IPS DF 6.9 (cell line): ENCODE measurements around the gene PLA2G2F.

ENCODE experiments used
- DNase-seq: peaks from one replicate; pipeline ENCODE4 v3.0.0-alpha.2; 2013; ENCODE audit warnings: low read depth, low spot score
- H3K27ac ChIP-seq: one replicate; pipeline ENCODE4 v1.5.1; 2013; ENCODE audit warnings: low read length, control low read depth
- H3K27me3 ChIP-seq: 2 replicates; pipeline ENCODE4 v1.6.1; 2013; ENCODE audit warnings: mild to moderate bottlenecking, low read length; ENCODE audit not compliant: control insufficient read depth, insufficient read depth
- H3K36me3 ChIP-seq: 2 replicates; pipeline ENCODE4 v1.6.1; 2013; ENCODE audit warnings: low read length; ENCODE audit not compliant: control insufficient read depth, insufficient read depth
- H3K4me1 ChIP-seq: 2 replicates; pipeline ENCODE4 v1.6.1; 2013; ENCODE audit warnings: low read length; ENCODE audit not compliant: control insufficient read depth, insufficient read depth
- H3K4me3 ChIP-seq: 2 replicates; pipeline ENCODE4 v1.5.1; 2013; ENCODE audit warnings: mild to moderate bottlenecking, low read length
- H3K9me3 ChIP-seq: 2 replicates; pipeline ENCODE4 v1.6.1; 2013; ENCODE audit warnings: low read length, inconsistent platforms; ENCODE audit not compliant: control insufficient read depth, insufficient read depth
- WGBS: extraction: QIAGEN DNeasy Blood & Tissue Kit; methylation state at CpG from one replicate; pipeline ENCODE4 v1.1.7; 2013; ENCODE audit warnings: mixed read lengths, missing lambda C conversion rate; ENCODE audit not compliant: insufficient read length, insufficient coverage; 5-methylcytosine and 5-hydroxymethylcytosine counted together

PLA2G2F gene, protein sequence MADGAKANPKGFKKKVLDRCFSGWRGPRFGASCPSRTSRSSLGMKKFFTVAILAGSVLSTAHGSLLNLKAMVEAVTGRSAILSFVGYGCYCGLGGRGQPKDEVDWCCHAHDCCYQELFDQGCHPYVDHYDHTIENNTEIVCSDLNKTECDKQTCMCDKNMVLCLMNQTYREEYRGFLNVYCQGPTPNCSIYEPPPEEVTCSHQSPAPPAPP

DNA sequence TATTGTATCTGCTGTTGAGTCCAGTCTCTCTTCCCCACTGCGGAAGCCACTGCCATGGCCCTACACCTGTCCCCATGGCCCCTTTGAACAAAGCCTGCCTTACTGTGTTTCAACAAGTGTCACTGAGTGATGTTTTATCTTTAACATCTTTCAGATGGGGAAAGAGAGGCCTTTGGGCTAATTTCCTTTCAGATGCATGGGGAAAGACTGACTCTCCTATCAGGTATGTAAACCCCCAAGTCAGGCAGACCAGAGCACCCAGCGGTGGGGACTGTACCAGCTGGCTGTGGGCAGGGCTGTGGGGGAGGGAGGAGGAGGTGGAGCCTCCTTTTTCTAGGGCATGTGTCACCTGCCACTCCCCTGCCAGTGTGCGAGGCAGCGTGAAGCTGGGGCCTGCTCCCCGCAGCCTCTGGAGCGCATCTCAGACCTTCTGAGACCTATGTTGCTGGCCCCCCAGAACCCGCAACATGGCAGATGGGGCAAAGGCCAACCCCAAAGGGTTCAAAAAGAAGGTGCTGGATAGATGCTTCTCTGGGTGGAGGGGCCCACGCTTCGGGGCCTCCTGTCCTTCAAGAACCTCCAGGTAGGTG is at the start of gene PLA2G2F:
Gene PLA2G2F, plus strand, starts transcription at position 363 of the 590 bp plus-strand sequence. Its CDS starts 105 bp downstream, at position 468.
- H3K27ac ChIP-seq, result no peak within 1 kb of the TSS
- DNase-seq, result no peak
- no peaks in the 10 kb centered on the region for H3K36me3 ChIP-seq
- no CpG with 5 or more reads among the region's 9 CpGs for WGBS
- H3K4me1 ChIP-seq, result no peaks in the 10 kb centered on the region
- H3K9me3 ChIP-seq, result no peaks in the 10 kb centered on the region
- H3K4me3 ChIP-seq, result no peak within 1 kb of the TSS
- H3K27me3 ChIP-seq, result no peaks in the 10 kb centered on the region

DNA sequence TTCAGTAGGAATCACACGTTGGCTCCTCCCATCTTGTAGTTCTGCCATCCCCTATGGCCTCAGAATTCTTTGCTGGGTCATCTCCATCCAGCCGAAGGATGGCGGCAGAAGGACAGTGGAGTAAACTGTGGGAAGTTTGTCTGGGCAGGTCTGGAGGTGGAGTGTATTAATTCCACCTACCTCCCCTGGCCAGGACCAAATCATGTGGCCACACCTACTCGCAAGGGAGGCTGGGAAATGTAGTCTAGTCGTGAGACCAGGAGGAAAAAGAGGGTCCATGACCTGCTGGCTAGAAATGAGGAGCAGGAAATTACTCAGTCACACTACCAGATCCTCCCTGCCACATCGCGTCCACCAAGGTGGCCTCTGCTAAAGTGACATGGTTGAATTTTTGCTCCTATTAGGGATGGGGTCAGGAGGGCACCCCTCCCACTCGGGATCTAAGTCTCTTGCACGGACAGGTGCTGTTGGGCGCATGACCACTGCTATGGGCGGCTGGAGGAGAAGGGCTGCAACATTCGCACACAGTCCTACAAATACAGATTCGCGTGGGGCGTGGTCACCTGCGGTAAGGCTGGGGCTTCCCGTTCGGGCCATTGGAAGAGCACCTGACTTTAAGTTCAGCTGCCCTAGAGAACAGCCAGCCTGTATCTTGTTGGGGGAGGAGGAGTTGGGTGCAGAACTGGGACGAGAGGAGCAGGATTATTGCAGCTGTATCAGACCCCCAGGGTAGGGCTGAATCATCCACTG is 49.6 kb upstream of the PLA2G2F start:
- no peaks in the 10 kb centered on the region for H3K9me3 ChIP-seq
- H3K4me3 ChIP-seq, result no peak overlapping the region
- no peak for DNase-seq
- no peak overlapping the region for H3K27ac ChIP-seq
- H3K4me1 ChIP-seq, result no peaks in the 10 kb centered on the region
- H3K36me3 ChIP-seq, result no peaks in the 10 kb centered on the region
- no peaks in the 10 kb centered on the region for H3K27me3 ChIP-seq
- WGBS, result no CpG with 5 or more reads among the region's 19 CpGs

DNA sequence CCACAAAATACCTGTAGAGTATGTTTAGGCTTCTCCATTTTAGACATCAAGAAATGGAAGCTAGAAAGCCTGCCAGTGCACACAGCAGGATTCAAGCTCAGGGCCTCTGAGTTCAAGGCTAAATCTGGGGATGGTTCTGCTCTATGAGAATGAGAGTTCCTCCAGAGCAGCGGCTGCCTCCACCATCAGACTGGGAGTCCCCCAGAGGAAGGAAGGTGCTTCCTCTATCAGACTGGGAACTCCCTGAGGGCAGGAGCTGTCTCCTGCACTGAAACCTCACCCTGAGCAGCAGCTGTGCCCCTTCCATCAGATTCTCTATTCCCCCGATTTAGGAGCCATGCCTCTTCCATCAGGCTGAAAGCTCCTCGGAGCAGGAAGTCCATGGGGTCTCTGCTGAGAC is 49.0 kb upstream of the PLA2G2F start:
- DNase-seq, result no peak
- no peaks in the 10 kb centered on the region for H3K36me3 ChIP-seq
- no peak overlapping the region for H3K4me3 ChIP-seq
- H3K4me1 ChIP-seq, result no peaks in the 10 kb centered on the region
- H3K27ac ChIP-seq, result no peak overlapping the region
- no CpG with 5 or more reads among the region's 3 CpGs for WGBS
- no peaks in the 10 kb centered on the region for H3K27me3 ChIP-seq
- no peaks in the 10 kb centered on the region for H3K9me3 ChIP-seq

DNA sequence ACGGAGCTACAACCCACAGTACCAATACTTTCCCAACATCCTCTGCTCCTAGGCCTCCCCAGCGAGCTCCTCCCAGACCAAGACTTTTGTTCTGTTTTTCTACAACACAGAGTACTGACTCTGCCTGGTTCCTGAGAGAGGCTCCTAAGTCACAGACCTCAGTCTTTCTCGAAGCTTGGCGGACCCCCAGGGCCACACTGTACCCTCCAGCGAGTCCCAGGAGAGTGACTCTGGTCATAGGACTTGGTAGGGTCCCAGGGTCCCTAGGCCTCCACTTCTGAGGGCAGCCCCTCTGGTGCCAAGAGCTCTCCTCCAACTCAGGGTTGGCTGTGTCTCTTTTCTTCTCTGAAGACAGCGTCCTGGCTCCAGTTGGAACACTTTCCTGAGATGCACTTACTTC is 48.5 kb upstream of the PLA2G2F start:
- WGBS, result no CpG with 5 or more reads among the region's 6 CpGs
- Histone ChIP-seq H3K9me3 (no peaks in the 10 kb centered on the region; the same call in 1 of the 2 replicates), H3K27ac (no peak overlapping the region)

DNA sequence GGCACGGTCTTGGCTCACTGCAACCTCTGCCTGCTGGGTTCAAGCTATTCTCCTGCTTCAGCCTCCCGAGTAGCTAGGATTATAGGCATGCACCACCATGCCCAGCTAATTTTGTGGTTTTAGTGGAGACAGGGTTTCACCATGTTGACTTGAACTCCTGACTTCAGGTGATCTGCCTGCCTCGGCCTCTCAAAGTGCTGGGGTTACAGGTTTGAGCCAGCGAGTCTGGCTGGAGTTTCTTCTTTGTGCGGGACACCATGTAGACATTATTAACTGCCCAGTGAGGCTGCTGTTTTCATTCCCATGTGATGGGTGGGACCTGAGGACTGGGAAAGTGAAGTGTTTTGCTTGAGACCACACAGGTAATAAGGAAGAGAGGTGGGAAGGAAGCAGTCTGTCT is 45.8 kb upstream of the PLA2G2F start:
- DNase-seq, result no peak
- Histone ChIP-seq H3K4me3 (no peak overlapping the region), H3K27ac (no peak overlapping the region), H3K27me3 (no peaks in the 10 kb centered on the region), H3K4me1 (no peaks in the 10 kb centered on the region), H3K36me3 (no peaks in the 10 kb centered on the region), H3K9me3 (peaks cover 6% of the 10 kb centered on the region)
- WGBS, result no CpG with 5 or more reads among the region's 5 CpGs

More for the DNA sequence above, 48.5 kb upstream of the PLA2G2F start:
- DNase-seq, result no peak
- H3K27me3 ChIP-seq, result no peaks in the 10 kb centered on the region
- no peaks in the 10 kb centered on the region for H3K4me1 ChIP-seq
- no peaks in the 10 kb centered on the region for H3K36me3 ChIP-seq
- no peak overlapping the region for H3K4me3 ChIP-seq

DNA sequence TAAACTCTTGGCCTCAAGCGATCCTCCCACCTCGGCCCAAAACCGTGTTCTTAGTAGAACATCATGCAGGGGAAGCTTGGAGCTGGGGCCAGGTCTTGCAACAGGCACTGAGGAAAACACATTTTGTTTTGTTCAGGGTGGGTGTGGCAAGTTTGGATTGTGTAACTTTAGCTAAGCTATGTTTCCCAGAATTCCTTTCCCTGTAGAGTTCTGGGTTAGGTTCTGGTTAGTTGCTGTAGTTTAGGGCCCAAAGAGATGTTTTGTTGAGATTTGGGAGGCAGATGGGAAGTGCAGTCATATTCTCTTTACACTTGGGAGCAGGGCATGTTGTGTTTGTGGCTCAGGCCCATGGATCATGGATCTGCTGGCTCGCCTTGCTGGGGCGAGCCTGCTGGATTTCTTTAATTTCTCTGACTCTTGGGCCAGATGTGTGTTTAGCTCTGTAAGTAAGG is 45.2 kb upstream of the PLA2G2F start:
- H3K27me3 ChIP-seq, result no peaks in the 10 kb centered on the region
- DNase-seq, result no peak
- no CpG with 5 or more reads among the region's 5 CpGs for WGBS
- no peak overlapping the region for H3K27ac ChIP-seq
- no peaks in the 10 kb centered on the region for H3K36me3 ChIP-seq
- H3K4me3 ChIP-seq, result no peak overlapping the region
- H3K4me1 ChIP-seq, result no peaks in the 10 kb centered on the region
- H3K9me3 ChIP-seq, result peaks cover 6% of the 10 kb centered on the region

DNA sequence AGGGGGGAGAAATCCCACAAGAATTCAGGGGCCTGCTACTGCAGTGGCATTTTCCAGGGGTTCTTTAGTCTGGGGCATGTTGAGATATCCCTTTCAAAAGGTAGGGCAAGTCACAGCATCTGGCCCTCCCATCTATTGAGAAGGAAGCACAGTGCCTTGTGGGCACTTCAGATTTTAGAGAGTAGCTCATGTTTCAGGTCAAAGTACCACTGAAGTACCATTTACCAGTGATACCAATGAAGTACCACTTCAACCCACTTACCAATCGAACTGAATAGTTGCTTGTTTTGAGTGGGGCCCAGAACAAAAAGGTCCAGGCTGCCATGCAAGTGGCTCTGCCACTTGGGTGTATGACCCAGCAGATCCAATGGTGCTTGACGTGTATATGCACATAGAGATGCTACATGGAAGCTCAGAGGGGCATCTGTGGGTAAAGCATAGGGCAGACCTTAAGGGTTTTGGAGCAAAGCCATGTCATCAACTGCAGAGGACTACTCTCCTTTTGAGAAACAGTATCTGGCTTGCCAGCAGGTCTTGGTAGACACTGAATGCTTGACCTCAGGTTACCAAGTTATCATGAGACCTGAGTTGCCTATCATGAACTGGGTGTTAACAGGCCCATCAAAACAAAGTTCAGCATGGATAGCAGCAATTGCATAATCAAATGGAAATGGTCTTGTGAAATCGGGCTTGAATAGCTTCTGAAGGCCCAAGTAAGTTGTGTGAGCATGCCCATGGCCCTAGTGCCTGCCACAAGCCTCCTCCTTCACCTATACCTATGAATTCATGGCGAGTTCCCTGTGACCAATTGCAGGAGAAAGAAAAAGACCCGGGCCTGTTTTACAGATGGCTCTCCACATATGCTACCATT is 43.3 kb upstream of the PLA2G2F start:
- peaks cover 6% of the 10 kb centered on the region for H3K9me3 ChIP-seq
- WGBS, result no CpG with 5 or more reads among the region's 5 CpGs
- no peak for DNase-seq
- no peaks in the 10 kb centered on the region for H3K27me3 ChIP-seq
- H3K4me3 ChIP-seq, result no peak overlapping the region
- H3K27ac ChIP-seq, result no peak overlapping the region
- H3K36me3 ChIP-seq, result no peaks in the 10 kb centered on the region
- peaks cover 2% of the 10 kb centered on the region; the same call in 1 of the 2 replicates for H3K4me1 ChIP-seq

DNA sequence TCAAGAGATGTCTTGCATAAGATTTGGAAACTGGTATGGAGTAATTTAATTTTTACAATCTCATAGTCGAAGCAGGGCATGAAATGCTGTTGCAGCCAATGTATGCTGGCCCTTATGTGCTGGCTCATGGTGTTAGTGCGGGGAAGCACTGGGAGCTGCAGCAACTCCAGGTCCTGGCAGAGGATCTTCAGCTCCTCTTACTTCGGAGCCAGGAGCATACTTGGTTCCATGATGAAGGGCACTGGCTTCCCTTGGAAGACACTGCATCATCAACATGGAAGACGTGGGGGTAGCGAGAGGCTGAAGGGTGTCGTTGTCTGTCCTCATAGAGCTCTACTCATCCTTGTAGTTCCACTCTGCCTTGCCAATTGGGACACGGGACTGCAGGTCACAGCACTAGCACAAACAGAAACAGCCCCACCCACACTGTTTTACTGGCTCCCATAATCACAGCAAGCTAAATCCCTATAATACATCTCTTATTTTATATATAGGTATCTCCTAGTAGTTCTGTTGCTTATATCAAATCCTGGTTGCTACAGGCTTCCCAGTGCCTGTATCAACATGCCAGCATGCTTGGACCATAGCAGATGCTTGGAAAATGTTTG is 42.2 kb upstream of the PLA2G2F start:
- Histone ChIP-seq H3K27me3 (no peaks in the 10 kb centered on the region), H3K4me3 (no peak overlapping the region), H3K27ac (no peak overlapping the region), H3K36me3 (no peaks in the 10 kb centered on the region), H3K4me1 (peaks cover 2% of the 10 kb centered on the region; the same call in 1 of the 2 replicates), H3K9me3 (peaks cover 6% of the 10 kb centered on the region)
- WGBS, result no CpG with 5 or more reads among the region's 7 CpGs
- DNase-seq, result no peak

DNA sequence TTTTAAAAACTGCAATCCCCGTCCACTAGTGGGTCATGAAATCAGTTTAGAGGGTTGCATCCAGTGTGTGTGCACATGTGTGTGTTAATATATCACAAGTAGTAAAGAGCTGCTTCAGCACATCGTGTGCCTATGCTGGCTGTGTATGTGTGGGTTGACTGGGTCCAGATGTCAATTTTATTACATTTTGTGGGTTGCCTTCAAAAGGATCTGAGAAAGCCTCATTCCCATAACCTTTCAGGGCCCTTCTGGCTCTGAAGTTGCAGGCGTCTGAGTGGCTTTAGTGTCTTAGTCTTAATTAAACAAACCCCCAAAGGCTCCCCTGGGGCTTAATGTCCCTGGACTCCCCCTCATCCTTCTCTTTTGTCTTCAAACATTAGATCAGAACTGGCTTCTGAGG is 39.6 kb upstream of the PLA2G2F start:
- Histone ChIP-seq H3K36me3 (no peaks in the 10 kb centered on the region), H3K9me3 (peaks cover 6% of the 10 kb centered on the region), H3K27me3 (no peaks in the 10 kb centered on the region), H3K27ac (no peak overlapping the region), H3K4me3 (no peak overlapping the region), H3K4me1 (peaks cover 2% of the 10 kb centered on the region; the same call in 1 of the 2 replicates)
- no CpG with 5 or more reads among the region's 3 CpGs for WGBS
- DNase-seq, result no peak
